ENCODE results near the gene VPS13D. TPM values are rescaled to one million over a fixed set of nuclear protein-coding genes. Genes with fewer than 3 reads are reported as not detected.

The VPS13D gene
- polyA plus RNA-seq, 1 of the 3 experiments (the other 2 are of a cell fraction): 15.0 TPM

- ChIA-PET CTCF (interaction anchor here (1.3 kb wide), 1 partner anchor 314 kb away, joined by 4 read pairs; no protein-coding TSS in a partner anchor), POLR2A (no interaction called here)
- 86% methylated on average over 8 of the region's 8 CpGs for WGBS (ENCODE audit: low lambda C conversion rate)
- H3K9ac ChIP-seq: no peak overlapping the region
- H2AFZ ChIP-seq (ENCODE audit: low read depth): no peak overlapping the region
- peaks cover 0 to 8% of the 10 kb centered on the region in 2 experiments; a peak in 1 of 4 replicates for H3K4me1 ChIP-seq (ENCODE audit: control insufficient read depth in 1 of 2, insufficient read depth in 2 of 2, low read depth in 1 of 2, low read length in 1 of 2)
- H3K79me2 ChIP-seq (ENCODE audit: insufficient read depth): no peaks in the 10 kb centered on the region
- H3K27ac ChIP-seq (ENCODE audit: low read depth in 2 of 2, low read length in 1 of 2): no peak overlapping the region
- no peaks in the 10 kb centered on the region for H3K9me2 ChIP-seq
- no peaks in the 10 kb centered on the region for H3F3A ChIP-seq (replicated peaks; ENCODE audit: insufficient read depth)
- no peak overlapping the region for H3K4me2 ChIP-seq
- peaks cover 36 to 40% of the 10 kb centered on the region in 2 experiments for H3K36me3 ChIP-seq (replicated peaks in 1 of 2; ENCODE audit: control insufficient read depth in 1 of 2, insufficient read depth in 2 of 2, low read length in 1 of 2)
- H4K20me1 ChIP-seq (ENCODE audit: insufficient read depth): no peaks in the 10 kb centered on the region
- no peak for TF ChIP-seq NRF1 (IDR thresholded peaks at IDR 0.05; ENCODE audit: low read depth, low read length)
- TF ChIP-seq SMC3 (IDR thresholded peaks at IDR 0.05; ENCODE audit: low read depth, low read length): no peak
- no peak for TF ChIP-seq JUND (IDR thresholded peaks at IDR 0.05)
- TF ChIP-seq FOSL2 (IDR thresholded peaks at IDR 0.05; ENCODE audit: borderline replicate concordance, low read depth): no peak
- TF ChIP-seq GABPA (IDR thresholded peaks at IDR 0.05; ENCODE audit: low read depth): no peak
- no peak for TF ChIP-seq USF1 (IDR thresholded peaks at IDR 0.05; ENCODE audit: borderline replicate concordance, low read depth)
- TF ChIP-seq POLR2AphosphoS5 (IDR thresholded peaks at IDR 0.05; ENCODE audit: low read depth, low read length): no peak
- TF ChIP-seq TEAD4 (IDR thresholded peaks at IDR 0.05; ENCODE audit: borderline replicate concordance, insufficient read depth): no peak
- TF ChIP-seq RXRA (IDR thresholded peaks at IDR 0.05; ENCODE audit: borderline replicate concordance, low read depth): no peak
- no peak for TF ChIP-seq MXI1 (IDR thresholded peaks at IDR 0.05; ENCODE audit: low read depth, low read length)
- TF ChIP-seq EZH2phosphoT487 (IDR thresholded peaks at IDR 0.05; ENCODE audit: borderline replicate concordance, low read depth): no peak
- TF ChIP-seq MEF2A (IDR thresholded peaks at IDR 0.05; ENCODE audit: borderline replicate concordance, low read depth): no peak
- no peak for TF ChIP-seq CHD2 (IDR thresholded peaks at IDR 0.05; ENCODE audit: low read length, partially characterized antibody)
- no peak for TF ChIP-seq ZBTB33 (IDR thresholded peaks at IDR 0.05; ENCODE audit: borderline replicate concordance, low read depth)
- no peak for TF ChIP-seq PBX3 (IDR thresholded peaks at IDR 0.05)
- TF ChIP-seq IRF3 (IDR thresholded peaks at IDR 0.05; ENCODE audit: low read depth, low read length): no peak
- no peak for TF ChIP-seq TCF12 (IDR thresholded peaks at IDR 0.05)
- no peak for DNase-seq
- no peaks in the 10 kb centered on the region for H3K9me3 ChIP-seq
- no peaks in the 10 kb centered on the region for H3K27me3 ChIP-seq (ENCODE audit: insufficient read depth)
- H3K4me3 ChIP-seq (ENCODE audit: low read depth in 2 of 2, low read length in 1 of 2): no peak overlapping the region
Observed at GRCh38 chr1:12305377-12305776, 75.5 kb downstream of the VPS13D start.

Measured in SK-N-SH (cell line).